Coronary artery (tissue), 2 donors: Measurements from ENCODE around the gene TAS1R1.

Experiments
- DNase-seq: peaks from one replicate; pipeline ENCODE4 v3.0.0-alpha.2; 2017; ENCODE audit warnings: low spot score
- H3K27ac ChIP-seq, 2 donors: fragments of 200-600 bp; sonication (generic); one replicate each; pipeline ENCODE4 v1.5.1; 2016 to 2019
- H3K4me3 ChIP-seq: fragments of 200-600 bp; sonication (generic); 2 replicates; pipeline ENCODE4 v1.5.1; 2016; ENCODE audit warnings: mild to moderate bottlenecking, moderate library complexity
- CTCF ChIP-seq: fragments of 200-600 bp; sonication (generic); IDR thresholded peaks from one replicate; pipeline ENCODE4 v1.5.1; 2019; ENCODE audit warnings: antibody characterized with exemption

Gene TAS1R1

GRCh38 chr1:6580119-6580592 lies 25.0 kb downstream of the TAS1R1 start:
- Histone ChIP-seq H3K4me3 (peak overlapping the region; percentile 96), H3K27ac (peak overlapping the region; percentile 93 to 98)
- TF ChIP-seq CTCF = no peak
- no peak for DNase-seq

- DNase-seq = no peak
- peak overlapping the region; percentile 96 for H3K4me3 ChIP-seq
- H3K27ac ChIP-seq = peak overlapping the region; percentile 93 to 98
- TF ChIP-seq CTCF = no peak
These were observed 25.7 kb downstream of the TAS1R1 start for GRCh38 chr1:6580593-6581409.

GRCh38 chr1:6581561-6582305 lies 26.6 kb downstream of the TAS1R1 start:
- Histone ChIP-seq H3K4me3 (no peak overlapping the region), H3K27ac (peak overlapping the region in 1 of 2 donors; percentile 93)
- DNase-seq = no peak
- TF ChIP-seq CTCF = no peak

GRCh38 chr1:6582370-6582769 lies 27.3 kb downstream of the TAS1R1 start:
- TF ChIP-seq CTCF = no peak
- no peak overlapping the region for H3K27ac ChIP-seq
- no peak for DNase-seq
- H3K4me3 ChIP-seq = no peak overlapping the region

- DNase-seq = no peak
- no peak overlapping the region for H3K4me3 ChIP-seq
- TF ChIP-seq CTCF = no peak
- no peak overlapping the region for H3K27ac ChIP-seq
These were observed 29.3 kb downstream of the TAS1R1 start for GRCh38 chr1:6584126-6585080.

- TF ChIP-seq CTCF = no peak
- no peak overlapping the region for H3K27ac ChIP-seq
- no peak for DNase-seq
- H3K4me3 ChIP-seq = no peak overlapping the region
These were observed 30.1 kb downstream of the TAS1R1 start for GRCh38 chr1:6585081-6585722.
